ENCODE data around the gene BCL10.

The BCL10 gene

DNA sequence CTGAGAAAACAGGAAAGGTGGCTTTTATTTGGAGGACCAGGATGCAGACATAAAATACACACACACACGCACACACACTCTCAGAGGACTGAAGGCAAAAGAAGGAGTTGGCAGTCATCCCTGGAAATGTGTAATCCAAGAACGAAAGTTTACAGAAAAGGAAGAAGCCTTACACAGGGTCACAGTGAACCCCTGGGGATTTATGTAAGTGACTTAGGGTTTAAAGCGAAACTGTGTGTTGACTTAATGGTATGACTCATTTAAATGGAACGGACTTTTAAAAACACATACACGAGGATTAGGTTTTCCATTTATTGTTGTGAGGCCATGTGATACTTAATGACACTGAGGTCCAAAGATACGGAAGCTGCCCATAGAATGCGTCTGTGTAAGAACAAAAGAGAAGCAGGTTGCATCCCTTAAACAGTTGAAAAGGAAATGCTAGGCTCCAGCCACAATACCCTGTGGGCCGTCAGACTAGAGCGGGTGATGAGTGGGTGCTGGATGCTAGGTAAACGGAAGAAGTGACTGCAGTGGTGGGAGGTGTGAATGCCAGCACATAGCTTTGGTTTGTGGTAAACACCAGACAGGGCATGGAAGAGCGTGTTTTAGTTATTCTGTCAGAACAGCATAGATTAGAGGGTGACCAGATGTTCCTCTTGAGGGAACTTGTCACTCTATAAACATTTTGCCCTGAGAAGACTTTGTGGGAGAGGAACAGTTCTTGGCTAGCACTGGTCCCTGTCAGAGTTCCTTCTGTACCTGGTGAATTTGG, 21.6 kb upstream of the BCL10 start:
- peak; percentile 99 for DNase-seq

DNA sequence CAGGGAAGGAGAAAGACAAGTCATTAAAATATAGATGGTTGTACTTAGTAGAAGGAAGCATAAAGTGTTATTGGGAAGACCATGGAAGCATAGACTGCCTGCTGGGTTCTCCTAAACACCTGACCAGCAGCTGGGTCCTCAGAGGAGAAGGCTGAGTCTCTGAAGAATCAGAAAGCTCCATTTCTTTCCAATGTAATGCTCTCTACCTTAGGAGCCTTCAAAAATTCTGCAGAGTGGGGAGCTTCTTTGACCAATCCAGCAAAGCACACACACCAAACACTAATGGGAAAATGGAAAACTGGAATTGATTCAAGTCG, 21.1 kb upstream of the BCL10 start:
- DNase-seq: no peak

- DNase-seq: no peak
These were observed 20.5 kb upstream of the BCL10 start for GRCh38 chr1:85296980-85297379.

DNA sequence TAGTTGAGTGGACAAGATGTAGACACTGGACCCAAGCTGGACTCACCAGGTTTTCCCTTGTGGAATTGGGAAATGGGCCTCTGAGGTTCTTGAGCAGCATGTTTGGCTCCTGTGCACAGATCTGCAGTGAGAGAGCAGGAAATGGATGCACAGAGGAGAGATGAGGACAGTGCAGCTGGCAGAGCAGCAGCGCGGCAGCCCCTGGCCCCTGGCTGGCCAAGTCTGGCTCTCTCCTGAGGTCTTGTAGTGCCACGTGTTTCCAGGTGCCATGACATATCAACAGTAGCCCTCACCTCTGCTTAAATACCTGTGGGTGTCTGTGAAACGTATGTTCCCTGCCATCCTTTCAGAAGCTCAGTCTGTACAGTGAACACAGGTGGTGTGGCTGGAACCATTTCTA, 19.2 kb upstream of the BCL10 start:
- no peak for DNase-seq

DNA sequence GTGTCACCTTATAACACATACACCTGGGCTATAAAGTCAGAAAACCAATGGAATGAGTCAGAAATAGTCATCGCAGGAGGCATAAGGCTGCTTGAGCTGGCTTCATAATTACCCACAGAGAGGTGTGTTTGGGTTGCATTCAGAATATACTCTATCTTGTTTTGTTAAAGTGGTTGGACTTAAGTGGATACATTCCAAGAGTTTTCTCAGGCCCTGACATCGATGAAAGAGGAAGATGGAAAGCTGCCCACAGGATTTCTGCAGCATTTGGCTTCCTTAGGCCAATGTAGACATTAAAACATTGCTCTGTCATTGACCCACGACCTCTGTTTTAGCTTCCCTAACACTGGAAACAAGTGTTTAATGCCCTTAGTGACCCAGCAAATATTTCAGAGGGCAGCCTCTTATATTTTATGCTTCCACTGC, 18.6 kb upstream of the BCL10 start:
- DNase-seq: no peak

DNA sequence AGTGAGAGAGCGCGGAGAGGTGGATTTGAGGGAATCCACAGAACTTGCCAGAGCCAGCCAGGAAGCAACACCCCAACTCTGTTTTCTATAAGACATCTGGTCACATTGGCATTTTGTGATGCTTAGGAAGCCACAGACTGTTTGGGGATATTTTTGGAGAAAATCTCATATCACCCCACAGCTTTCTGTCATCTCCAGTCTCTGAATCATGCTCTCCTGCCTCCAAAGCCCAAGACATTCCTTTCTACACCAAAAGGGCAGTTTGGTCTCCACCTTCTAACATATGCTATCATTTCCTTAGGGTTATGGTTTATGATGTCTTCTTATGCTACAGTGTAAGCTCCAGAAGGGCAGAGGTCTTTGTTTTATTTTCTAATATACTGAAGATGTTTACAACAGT, 14.4 kb upstream of the BCL10 start:
- peak; percentile 45 for DNase-seq

GRCh38 chr1:85289848-85290335, 13.5 kb upstream of the BCL10 start:
- no peak for DNase-seq

GRCh38 chr1:85289207-85289847, 12.9 kb upstream of the BCL10 start:
- DNase-seq: peak; percentile 93

DNA sequence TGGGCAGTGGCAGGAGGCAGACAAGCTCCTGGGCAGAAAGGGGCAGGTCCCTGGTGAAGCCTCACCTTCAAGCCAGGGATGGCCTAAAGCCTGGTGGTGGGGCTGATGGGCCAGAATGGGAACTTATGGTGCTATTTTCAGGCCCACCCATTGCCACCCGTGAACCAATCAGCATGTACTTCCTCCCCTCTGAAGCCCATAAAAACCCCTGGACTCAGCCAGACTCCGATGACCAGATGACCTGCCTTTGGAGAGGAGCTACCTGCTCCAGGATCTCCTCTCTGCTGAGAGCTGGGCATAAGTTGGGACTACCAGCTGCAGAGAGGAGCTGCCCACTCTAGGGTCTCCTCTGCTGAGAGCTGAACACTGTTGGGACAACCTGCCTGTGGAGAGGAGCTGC, 7.8 kb upstream of the BCL10 start:
- DNase-seq: no peak

- DNase-seq: no peak
These were observed 7.2 kb upstream of the BCL10 start for GRCh38 chr1:85283475-85284199.

DNA sequence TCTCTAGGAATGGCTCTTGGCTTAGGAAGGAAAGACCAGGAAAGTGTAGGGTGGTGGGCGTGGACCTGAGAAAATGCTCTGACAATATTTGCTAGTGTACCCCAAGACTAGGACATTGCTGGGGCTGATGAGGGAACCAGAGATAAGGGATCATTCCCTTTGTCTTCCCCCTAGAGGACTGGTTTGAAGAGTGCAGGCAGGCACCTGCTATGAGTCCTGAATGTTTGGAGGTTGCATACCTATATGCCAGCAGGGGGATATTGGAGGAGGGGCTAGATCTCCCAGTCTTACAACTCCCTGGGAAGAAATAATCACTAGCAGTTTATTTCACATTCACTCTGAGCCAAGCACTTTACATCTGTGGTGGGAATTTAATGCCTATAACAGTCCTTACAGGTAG, 6.0 kb upstream of the BCL10 start:
- no peak for DNase-seq

GRCh38 chr1:85280636-85281035, 4.2 kb upstream of the BCL10 start:
- peak; percentile 39 for DNase-seq

GRCh38 chr1:85279458-85280080, 3.1 kb upstream of the BCL10 start:
- DNase-seq: no peak

GRCh38 chr1:85278853-85279314, 2.5 kb upstream of the BCL10 start:
- peak; percentile 94 for DNase-seq

DNA sequence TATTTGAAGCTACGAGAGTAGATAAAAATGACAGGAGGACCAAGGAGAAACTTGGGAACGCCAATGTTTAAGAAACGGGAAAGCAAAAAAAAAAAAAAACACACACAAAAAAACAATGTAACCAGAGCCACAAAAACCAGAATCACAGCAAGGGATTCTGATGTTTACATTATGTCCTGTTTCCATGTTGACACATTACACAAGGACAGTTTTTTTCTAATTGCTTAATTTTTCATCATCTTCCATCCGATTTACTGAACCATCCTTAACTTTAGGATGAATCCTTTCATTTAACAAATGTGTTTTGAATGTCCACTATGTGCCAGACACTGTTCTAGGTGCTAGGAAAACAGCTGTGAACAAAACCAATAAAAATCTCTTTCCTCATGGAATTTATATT, 1.4 kb upstream of the BCL10 start:
- no peak for DNase-seq

DNA sequence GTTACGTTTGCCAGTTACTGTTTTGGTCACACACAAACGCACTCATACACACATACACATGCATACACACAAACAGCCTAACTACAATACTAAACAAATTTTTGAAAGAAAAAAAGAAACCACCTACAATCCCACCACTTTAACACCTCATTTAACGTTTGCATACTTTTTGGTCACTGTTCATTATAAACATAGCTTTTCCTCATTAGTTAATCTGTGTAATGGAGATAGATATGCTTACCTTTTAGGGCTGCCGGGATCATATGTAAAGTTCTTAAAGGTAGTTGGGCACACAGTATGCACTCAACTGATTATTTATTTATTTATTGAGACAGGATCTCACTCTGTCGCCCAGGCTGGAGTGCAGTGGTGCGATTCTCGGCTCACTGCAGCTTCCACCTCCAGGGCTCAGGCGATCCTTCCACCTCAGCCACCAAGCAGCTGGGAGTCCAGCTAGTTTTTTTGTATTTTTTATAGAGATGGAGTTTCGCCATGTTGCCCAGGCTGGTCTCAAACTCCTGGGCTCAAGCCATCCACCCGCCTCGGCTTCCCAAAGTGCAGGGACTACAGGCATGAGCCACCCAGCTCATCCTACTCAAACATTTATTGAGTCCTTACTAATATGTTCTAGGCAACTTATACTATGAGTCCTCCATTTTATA, 677 bp upstream of the BCL10 start:
- no peak for DNase-seq

DNA sequence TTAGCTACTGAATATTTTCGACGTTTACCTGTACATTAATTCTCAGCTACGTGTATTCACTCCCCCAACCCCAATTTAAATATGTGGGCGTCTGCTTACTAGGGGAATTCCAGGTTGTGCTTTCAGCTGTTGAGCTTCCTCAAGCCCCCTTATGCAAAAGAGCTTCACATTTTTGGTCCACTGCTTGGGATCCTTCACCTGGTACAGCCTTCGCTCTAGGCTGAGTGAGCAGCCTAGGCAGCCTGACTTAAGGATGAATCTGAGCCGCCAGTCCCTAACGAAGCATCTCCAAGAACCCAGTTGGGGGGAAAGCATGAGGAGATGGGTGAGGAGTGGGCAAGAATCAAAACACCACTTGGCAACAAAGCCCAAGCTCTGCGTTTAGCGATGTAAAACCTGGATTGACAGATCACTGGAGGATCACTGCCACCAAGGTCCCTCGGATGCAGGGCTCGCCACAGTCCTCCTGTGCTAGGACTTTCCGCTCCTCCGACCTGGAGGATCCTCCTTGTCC, 674 bp downstream of the BCL10 start:
- no peak for DNase-seq

DNA sequence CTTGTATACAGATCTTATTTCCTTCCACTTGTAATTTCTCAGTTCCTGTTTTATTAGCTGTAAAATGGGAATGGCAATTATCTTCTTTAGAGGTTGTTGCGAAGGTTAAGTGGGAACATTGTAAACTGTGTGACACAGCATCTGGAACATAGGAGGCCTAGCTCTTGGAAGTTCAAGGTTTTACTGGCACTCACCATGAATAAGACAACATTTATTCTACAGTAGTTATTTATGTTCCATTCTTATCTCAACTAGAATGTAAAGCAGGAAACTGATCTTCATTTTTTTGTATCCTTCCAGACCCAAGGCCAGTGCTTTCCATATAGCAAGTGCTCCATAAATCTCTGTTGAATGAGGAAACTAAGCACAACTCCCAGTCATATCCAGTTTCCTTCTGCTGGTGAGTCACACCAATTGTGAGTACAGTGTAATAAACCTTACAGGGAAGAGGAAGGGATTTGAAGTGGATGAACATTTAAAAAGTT, 1.4 kb downstream of the BCL10 start:
- peak; percentile 81 for DNase-seq

GRCh38 chr1:85273397-85273796, 3.0 kb downstream of the BCL10 start:
- DNase-seq: no peak

- no peak for DNase-seq
These were observed 7.4 kb downstream of the BCL10 start for GRCh38 chr1:85268801-85269585.

DNA sequence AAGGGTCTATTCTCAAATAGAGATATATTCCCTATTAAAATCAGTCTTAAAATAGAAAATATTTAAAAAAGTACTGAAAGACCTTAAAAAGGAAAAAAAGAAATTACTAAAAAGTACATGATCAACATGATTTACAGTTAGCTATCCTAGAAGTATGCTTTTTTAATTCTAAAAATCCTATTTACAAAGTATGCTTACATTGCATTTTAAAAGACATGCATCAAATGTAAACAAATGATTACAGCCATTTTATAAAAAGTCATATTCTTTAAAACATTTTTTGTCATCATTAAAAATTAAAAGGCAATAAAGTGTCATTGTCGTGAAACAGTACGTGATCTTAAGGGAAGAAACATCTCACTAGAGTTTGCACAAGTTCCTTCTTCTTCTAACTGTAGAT, 9.1 kb downstream of the BCL10 start:
- DNase-seq: no peak

GRCh38 chr1:85264150-85264549, 12.3 kb downstream of the BCL10 start:
- DNase-seq: no peak

All from fibroblast of skin of right quadriceps (primary cell).